MM.1S (cell line): Measurements from ENCODE around the gene MRPS30.
A peak's percentile ranks its signal among the peaks of the same experiment; 100 is the strongest.
"Not testable (repeated sequence)": the region's sequence is repeated elsewhere in the genome, so short reads cannot be mapped to it uniquely, and the experiment has no call there.

ENCODE experiments used
- DNase-seq: peaks from one replicate; pipeline ENCODE4 v3.0.0-alpha.2; 2015
- H2AFZ ChIP-seq: fragments of 300-600 bp; sonication (generic); 2 replicates; pipeline ENCODE4 v1.6.0; 2016; ENCODE audit warnings: antibody characterized with exemption, low read length
- H3F3A ChIP-seq: fragments of 300-600 bp; sonication (generic); 2 replicates; pipeline ENCODE4 v1.6.1; 2016; ENCODE audit warnings: mild to moderate bottlenecking, antibody characterized with exemption, low read length, moderate library complexity, mixed read lengths; ENCODE audit not compliant: insufficient read depth
- H3K27ac ChIP-seq: fragments of 300-600 bp; sonication (generic); 2 replicates; pipeline ENCODE4 v1.5.1; 2016; ENCODE audit warnings: mild to moderate bottlenecking, low read length
- H3K27me3 ChIP-seq: fragments of 300-600 bp; sonication (generic); replicated peaks from 2 replicates; pipeline ENCODE4 v1.6.0; 2016; ENCODE audit warnings: low read length; ENCODE audit not compliant: insufficient read depth
- H3K36me3 ChIP-seq: fragments of 300-600 bp; sonication (generic); replicated peaks from 2 replicates; pipeline ENCODE4 v1.6.1; 2016; ENCODE audit warnings: mild to moderate bottlenecking, low read length, mixed read lengths; ENCODE audit not compliant: insufficient read depth
- H3K4me1 ChIP-seq: fragments of 300-600 bp; sonication (generic); 2 replicates; pipeline ENCODE4 v1.6.1; 2016; ENCODE audit warnings: low read length, mixed read lengths
- H3K4me2 ChIP-seq: fragments of 300-600 bp; sonication (generic); 2 replicates; pipeline ENCODE4 v1.6.0; 2016; ENCODE audit warnings: low read depth, low read length
- H3K4me3 ChIP-seq: fragments of 300-600 bp; sonication (generic); 2 replicates; pipeline ENCODE4 v1.5.1; 2016; ENCODE audit warnings: low read length, mixed read lengths
- H3K79me2 ChIP-seq: fragments of 300-600 bp; sonication (generic); 2 replicates; pipeline ENCODE4 v1.6.1; 2016; ENCODE audit warnings: mixed run types, low read length, mixed read lengths
- H3K9ac ChIP-seq: fragments of 300-600 bp; sonication (generic); 2 replicates; pipeline ENCODE4 v1.6.1; 2016; ENCODE audit warnings: low read length, mixed read lengths
- H3K9me2 ChIP-seq: fragments of 300-600 bp; sonication (generic); replicated peaks from 2 replicates; pipeline ENCODE4 v1.6.1; 2016; ENCODE audit warnings: mild to moderate bottlenecking, low read length, mixed read lengths; ENCODE audit not compliant: insufficient read depth
- H3K9me3 ChIP-seq: fragments of 300-600 bp; sonication (generic); replicated peaks from 2 replicates; pipeline ENCODE4 v1.6.1; 2016; ENCODE audit warnings: mild to moderate bottlenecking, low read length, mixed read lengths; ENCODE audit not compliant: insufficient read depth
- H4K20me1 ChIP-seq: fragments of 300-600 bp; sonication (generic); 2 replicates; pipeline ENCODE4 v1.6.1; 2016; ENCODE audit warnings: mild to moderate bottlenecking, low read length, moderate library complexity, mixed read lengths; ENCODE audit not compliant: insufficient read depth
- CTCF ChIP-seq: fragments of 300-600 bp; sonication (generic); IDR thresholded peaks from 2 replicates; pipeline ENCODE4 v1.5.1; 2016; ENCODE audit warnings: antibody characterized with exemption, low read length, mixed read lengths
- EZH2 ChIP-seq: fragments of 300-600 bp; sonication (generic); optimal IDR thresholded peaks from 2 replicates; pipeline ENCODE3; 2017; ENCODE audit warnings: low read depth, mild to moderate bottlenecking, antibody characterized with exemption, low read length, mixed read lengths
- EZH2phosphoT487 ChIP-seq: fragments of 300-600 bp; sonication (generic); IDR thresholded peaks from 2 replicates; pipeline ENCODE4 v1.6.1; 2018; ENCODE audit warnings: antibody characterized with exemption, low read length

MRPS30 gene

GRCh38 chr5:44770780-44771717 lies 37.7 kb upstream of the MRPS30 start:
- no peaks in the 10 kb centered on the region for H4K20me1 ChIP-seq
- H3K9ac ChIP-seq = no peak overlapping the region
- H3K27ac ChIP-seq = no peak overlapping the region
- H3K36me3 ChIP-seq = no peaks in the 10 kb centered on the region
- no peak for DNase-seq
- H3K4me2 ChIP-seq = no peak overlapping the region
- H3K4me1 ChIP-seq = no peaks in the 10 kb centered on the region
- no peak overlapping the region for H2AFZ ChIP-seq
- H3F3A ChIP-seq = no peaks in the 10 kb centered on the region
- H3K27me3 ChIP-seq = no peaks in the 10 kb centered on the region
- H3K9me3 ChIP-seq = no peaks in the 10 kb centered on the region
- no peak overlapping the region for H3K4me3 ChIP-seq
- TF ChIP-seq EZH2 (no peak), CTCF (no peak), EZH2phosphoT487 (no peak)
- H3K79me2 ChIP-seq = no peaks in the 10 kb centered on the region
- H3K9me2 ChIP-seq = no peaks in the 10 kb centered on the region

- not testable (repeated sequence) for H4K20me1 ChIP-seq, H3K9me3 ChIP-seq, H3K9me2 ChIP-seq, H3K4me3 ChIP-seq, H3K36me3 ChIP-seq, H3K27me3 ChIP-seq, H3K9ac ChIP-seq, H3K4me1 ChIP-seq, H3F3A ChIP-seq, H2AFZ ChIP-seq, H3K27ac ChIP-seq, DNase-seq, H3K4me2 ChIP-seq, H3K79me2 ChIP-seq
These were observed 36.4 kb upstream of the MRPS30 start for GRCh38 chr5:44772397-44772796.

- Histone ChIP-seq H3K4me3 (no peak overlapping the region), H3K4me2 (no peak overlapping the region), H3K36me3 (no peaks in the 10 kb centered on the region), H3K4me1 (no peaks in the 10 kb centered on the region), H3K9me2 (no peaks in the 10 kb centered on the region), H3K9me3 (no peaks in the 10 kb centered on the region), H3F3A (no peaks in the 10 kb centered on the region), H3K27ac (no peak overlapping the region), H3K9ac (no peak overlapping the region), H4K20me1 (no peaks in the 10 kb centered on the region), H3K27me3 (no peaks in the 10 kb centered on the region), H2AFZ (no peak overlapping the region), H3K79me2 (no peaks in the 10 kb centered on the region)
- no peak for TF ChIP-seq EZH2
- TF ChIP-seq EZH2phosphoT487 = no peak
- TF ChIP-seq CTCF = peak; percentile 53
- peak; percentile 48 for DNase-seq
These were observed 34.4 kb upstream of the MRPS30 start for GRCh38 chr5:44774279-44774880.

- Histone ChIP-seq H3K4me2 (no peak overlapping the region), H3K9ac (no peak overlapping the region), H3K4me3 (no peak overlapping the region), H3K36me3 (no peaks in the 10 kb centered on the region), H3F3A (no peaks in the 10 kb centered on the region), H4K20me1 (no peaks in the 10 kb centered on the region), H3K9me3 (no peaks in the 10 kb centered on the region), H3K79me2 (no peaks in the 10 kb centered on the region), H3K4me1 (no peaks in the 10 kb centered on the region), H3K9me2 (no peaks in the 10 kb centered on the region), H2AFZ (no peak overlapping the region), H3K27me3 (no peaks in the 10 kb centered on the region), H3K27ac (no peak overlapping the region)
- no peak for DNase-seq
- TF ChIP-seq EZH2 (no peak), CTCF (no peak), EZH2phosphoT487 (no peak)
These were observed 29.6 kb upstream of the MRPS30 start for GRCh38 chr5:44779167-44779566.
